SH-SY5Y (cell line): ENCODE data around the gene MKNK2.

ENCODE experiments used
- GATA2 ChIP-seq: IDR thresholded peaks from 2 replicates; pipeline ENCODE4 v1.6.1; 2011; ENCODE audit warnings: mild to moderate bottlenecking, low read depth, low read length
- GATA3 ChIP-seq: IDR thresholded peaks from 2 replicates; pipeline ENCODE4 v1.6.1; 2011; ENCODE audit warnings: low read depth, mild to moderate bottlenecking, low read length, moderate library complexity

Gene MKNK2

DNA sequence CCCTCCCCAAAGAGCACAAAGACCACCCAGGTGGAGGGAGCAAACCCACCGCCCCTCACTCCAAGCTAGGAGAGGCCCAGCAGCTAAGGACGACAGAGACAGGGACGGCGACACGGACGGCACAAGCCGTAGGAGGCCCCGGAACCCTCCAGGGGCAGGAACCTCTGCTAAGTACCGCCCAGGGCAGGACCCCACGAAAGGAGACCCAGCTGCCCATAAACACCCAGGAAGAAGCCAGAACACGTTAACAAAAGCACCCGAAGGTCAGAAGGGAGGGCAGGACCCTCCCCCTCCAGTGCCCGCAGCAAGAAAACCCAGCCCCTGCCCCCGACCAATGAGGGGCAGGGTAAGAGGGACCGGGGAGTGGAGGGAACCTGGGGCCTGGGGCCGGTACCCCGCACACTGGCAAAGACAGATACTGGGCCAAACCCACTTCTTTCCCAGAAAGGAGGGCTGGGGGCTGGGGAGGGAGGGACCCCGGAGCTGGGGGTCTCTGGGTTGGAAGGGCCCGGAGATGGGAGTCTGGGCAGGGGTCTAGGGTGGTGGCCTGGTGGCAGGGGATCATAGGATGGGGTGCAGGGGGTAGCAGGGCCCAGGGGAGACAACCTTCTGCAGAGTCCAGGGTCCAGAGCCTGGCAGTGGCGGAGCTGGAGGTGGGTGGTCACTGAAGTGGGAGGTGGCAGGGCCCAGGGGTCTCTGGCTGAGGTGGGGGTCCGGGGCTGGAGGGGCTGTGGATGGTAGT, 37.9 kb downstream of the MKNK2 start:
- no peak for TF ChIP-seq GATA3
- TF ChIP-seq GATA2 = no peak

GRCh38 chr19:2011169-2011568, 39.9 kb downstream of the MKNK2 start:
- TF ChIP-seq GATA2 (no peak), GATA3 (no peak)

- TF ChIP-seq GATA3 (no peak), GATA2 (no peak)
Measured at GRCh38 chr19:2010135-2010668, 40.8 kb downstream of the MKNK2 start.

DNA sequence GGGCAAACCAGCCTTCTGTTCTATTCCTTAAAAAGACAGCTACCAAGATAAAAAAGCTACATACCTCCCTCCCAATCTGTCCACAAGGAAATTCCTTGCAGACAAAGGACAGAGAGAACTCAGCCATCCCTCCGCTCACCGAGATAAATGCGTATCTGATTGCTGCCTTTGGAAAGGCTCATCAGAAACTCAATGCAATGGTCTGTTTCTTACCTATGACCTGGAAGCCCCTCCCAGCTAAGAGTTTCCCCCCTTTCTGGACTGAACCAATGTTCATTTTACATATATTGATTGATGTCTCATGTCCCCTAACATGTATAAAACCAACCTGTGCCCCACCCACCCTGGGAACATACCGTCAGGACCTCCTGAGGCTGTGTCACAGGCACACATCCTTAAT, 47.2 kb downstream of the MKNK2 start:
- no peak for TF ChIP-seq GATA2
- no peak for TF ChIP-seq GATA3

GRCh38 chr19:1999856-2000515, 51.1 kb downstream of the MKNK2 start:
- no peak for TF ChIP-seq GATA2
- no peak for TF ChIP-seq GATA3

- TF ChIP-seq GATA3 (no peak), GATA2 (no peak)
Measured at GRCh38 chr19:1998712-1999708, 52.0 kb downstream of the MKNK2 start.

DNA sequence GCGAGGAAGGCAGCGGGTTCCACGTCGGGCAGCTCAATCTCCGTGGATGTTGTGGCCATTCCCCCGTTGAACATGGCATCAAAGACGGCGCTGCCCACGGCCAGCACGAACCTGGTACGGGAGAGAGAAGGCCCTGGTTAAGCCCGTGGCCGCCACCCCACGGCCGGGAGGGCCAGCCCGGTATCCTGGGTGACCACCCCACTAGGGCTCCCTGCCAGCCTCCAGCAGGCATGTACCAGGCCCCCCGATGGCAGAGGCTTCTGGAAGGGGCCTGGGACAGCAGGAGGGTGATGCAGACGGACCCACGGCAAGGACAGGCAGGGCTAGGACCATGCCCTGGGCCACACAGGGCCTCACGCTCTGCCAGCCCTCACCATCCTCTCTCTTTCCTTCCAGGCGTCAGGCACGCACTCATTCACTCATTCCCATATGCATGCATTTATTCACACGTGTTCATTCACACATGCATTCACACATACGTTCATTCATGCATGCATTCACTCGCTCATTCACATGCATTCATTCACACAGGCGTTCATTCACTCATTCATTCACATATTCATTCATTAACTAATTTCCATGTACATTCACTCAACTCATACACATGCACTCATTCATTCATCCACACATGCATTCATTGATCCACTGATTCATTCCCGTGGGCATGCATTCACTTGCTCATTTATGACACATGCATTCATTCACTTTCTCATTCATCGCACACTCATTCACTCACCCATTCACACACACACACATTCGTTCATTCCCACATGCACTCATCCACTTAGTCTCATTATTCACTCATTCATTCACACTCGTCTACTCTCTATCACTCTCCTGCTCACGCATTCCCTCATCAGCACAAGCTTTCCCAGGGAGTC, 53.5 kb downstream of the MKNK2 start:
- TF ChIP-seq GATA3 (no peak), GATA2 (no peak)

DNA sequence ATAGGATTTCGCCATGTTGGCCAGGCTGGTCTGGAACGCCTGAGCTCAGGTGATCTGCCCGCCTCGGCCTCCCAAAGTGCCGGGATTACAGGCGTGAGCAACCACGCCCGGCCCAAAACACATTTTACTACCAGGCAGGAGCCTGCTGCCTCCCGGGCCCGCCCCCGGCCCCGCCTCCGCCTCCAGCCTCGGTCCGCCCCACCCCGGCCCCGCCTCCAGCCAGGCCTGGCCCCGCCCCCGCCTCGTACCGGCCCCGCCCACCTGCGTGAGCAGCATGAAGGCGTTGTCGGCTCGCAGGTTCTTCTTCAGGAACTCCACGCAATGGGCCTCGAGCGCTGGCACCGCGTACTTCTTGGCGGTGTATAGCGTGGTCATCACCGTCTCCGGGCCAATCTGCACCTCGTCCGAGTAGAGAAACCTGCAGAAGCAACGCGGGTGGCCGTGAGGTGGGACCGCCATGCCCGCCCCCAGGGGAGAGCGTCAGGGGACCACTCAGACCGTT, 58.2 kb downstream of the MKNK2 start:
- TF ChIP-seq GATA3 (no peak), GATA2 (no peak)

DNA sequence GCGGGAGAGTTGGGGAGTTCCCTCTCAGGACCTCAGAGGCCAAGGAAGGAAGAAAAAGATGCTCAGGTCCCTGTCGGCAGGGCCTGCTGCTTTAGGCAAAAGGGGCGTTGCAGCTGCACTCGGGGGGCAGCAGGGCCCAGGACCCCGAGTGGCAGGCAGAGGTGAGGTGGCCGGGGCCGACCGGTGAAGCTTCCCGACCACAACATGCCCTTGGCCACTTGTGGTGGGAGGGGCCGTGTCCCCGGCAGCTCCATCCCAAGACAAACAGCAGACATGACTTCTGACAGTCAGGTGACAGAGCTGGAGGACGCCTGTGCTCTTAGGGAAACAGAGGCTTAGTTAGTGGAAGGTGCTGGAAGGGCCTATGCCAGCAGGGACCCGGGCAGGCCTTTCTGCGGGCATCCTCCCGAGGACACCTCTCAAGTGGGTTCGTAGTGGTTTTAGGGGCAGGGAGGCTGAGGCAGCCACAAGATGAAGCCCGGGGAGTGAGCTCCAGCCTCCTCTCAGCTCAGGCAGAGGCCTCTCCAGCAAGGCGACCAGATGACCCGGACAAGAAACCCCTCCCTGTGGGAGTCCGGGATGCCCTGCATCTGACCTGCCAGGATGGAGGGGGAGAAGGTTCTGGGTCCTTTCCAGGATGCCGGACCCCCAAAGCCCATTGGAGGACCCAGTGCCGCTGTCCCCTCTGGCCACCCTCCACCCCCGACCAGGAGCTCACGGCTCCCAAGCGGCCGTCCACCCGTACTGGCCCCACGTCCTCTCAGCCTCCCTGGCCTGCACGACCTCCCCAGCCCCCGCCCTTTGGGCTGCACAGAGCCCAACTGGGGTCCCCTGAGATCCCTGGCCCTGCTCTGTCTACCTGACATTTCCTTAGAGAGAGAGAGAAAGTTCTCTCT, 59.8 kb downstream of the MKNK2 start:
- TF ChIP-seq GATA3 (no peak), GATA2 (no peak)

GRCh38 chr19:1990230-1991017, 60.6 kb downstream of the MKNK2 start:
- TF ChIP-seq GATA2 (no peak), GATA3 (no peak)

DNA sequence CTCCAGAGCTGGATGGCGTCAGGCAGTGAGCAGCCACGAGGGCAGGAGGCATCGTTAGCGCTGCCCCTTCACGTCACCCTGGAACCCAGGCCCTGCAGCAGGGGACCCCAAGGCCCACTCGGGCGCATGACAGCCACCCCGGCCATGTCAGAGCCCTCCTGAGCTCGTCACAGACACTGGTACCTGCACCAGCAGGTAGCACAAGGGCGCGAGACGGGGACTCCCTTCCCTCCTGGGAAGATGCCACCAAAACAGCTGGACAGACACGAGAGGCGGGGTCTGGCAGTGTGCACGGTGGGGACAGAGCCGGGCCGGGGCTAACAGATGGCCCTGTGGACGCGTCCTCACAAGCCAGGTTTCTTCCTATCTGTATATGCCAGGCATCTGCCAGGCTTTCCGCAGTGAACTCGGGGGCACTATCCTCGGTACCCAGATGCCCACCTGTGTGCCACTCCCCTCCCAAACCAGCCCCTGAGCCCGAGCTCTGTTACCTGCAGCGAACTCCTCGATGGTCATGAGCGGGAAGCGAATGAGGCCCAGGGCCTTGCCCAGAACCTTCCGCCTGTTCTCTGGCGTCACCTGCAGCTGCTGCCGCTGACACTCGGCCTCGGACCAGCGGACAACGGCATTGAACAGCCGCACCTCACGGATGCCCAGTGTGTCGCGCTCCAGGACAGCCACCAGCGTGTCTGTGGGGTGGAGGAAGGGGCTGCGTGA, 61.4 kb downstream of the MKNK2 start:
- TF ChIP-seq GATA2 (no peak), GATA3 (no peak)
